H54 (cell line): Measurements from ENCODE around the gene PYROXD2.

ENCODE experiments used
- DNase-seq: peaks from one replicate; pipeline ENCODE4 v3.0.0; 2011; ENCODE audit warnings: low spot score, mixed read lengths; ENCODE audit not compliant: insufficient read length
- FAIRE-seq: peaks from 3 replicates; lab custom pipeline; 2011; peaks lifted over from hg19 to GRCh38; lab: Jason Lieb, UNC
- POLR2A ChIP-seq: IDR thresholded peaks from 2 replicates; pipeline ENCODE4 v1.6.1; 2011; ENCODE audit warnings: low read depth, mild to moderate bottlenecking, low read length

Gene PYROXD2

GRCh38 chr10:98415731-98416119, 743 bp upstream of the PYROXD2 start:
- DNase-seq = no peak
- FAIRE-seq = no peak
- no peak for TF ChIP-seq POLR2A

GRCh38 chr10:98414578-98414931, 427 bp downstream of the PYROXD2 start:
- DNase-seq (no peak), FAIRE-seq (no peak)
- no peak for TF ChIP-seq POLR2A

DNA sequence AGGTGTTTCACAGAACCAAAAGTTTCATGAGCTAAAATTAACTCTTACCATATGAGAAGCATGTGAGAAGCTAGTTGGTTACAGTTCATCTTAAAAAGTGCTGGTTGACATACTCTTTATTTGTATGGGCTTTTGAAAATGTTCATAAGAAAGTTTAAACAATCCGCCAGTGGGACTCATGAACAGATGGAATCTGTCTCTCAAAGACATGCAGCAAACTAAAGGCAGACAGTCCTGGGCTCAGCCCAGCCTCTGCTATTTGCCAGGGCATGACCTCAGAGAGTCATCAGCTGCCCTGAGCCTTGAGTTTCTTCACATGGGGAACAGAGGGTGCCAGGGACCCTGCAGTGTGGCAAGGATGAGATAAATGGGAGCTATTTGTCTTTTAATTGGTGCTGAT, 3.2 kb downstream of the PYROXD2 start:
- DNase-seq (no peak), FAIRE-seq (no peak)
- TF ChIP-seq POLR2A = no peak

DNA sequence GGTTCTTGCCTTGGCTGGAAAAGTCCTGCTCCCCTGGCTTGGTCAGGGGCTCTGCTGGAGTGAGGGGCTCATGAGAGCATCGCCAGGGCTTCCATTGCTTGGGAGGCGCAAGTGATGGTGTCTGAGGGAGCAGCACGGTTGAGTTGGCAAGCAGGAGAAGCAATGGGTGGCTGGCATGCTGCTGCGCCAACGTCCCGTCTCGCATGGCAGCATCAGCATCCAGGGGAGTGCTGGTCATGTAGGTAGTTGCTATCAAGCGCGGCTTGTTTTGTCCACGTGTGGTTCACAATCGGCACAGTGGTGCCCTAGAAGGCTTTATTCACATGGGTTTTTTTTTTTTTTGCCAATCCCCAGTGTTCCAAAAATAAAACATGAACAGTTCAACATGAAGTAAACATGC, 3.8 kb downstream of the PYROXD2 start:
- no peak for TF ChIP-seq POLR2A
- no peak for FAIRE-seq
- DNase-seq = no peak

- no peak for TF ChIP-seq POLR2A
- DNase-seq (no peak), FAIRE-seq (no peak)
Observed at GRCh38 chr10:98410759-98411158, 4.2 kb downstream of the PYROXD2 start.

GRCh38 chr10:98410135-98410743, 4.7 kb downstream of the PYROXD2 start:
- DNase-seq (no peak), FAIRE-seq (no peak)
- no peak for TF ChIP-seq POLR2A

GRCh38 chr10:98408799-98409198, 6.2 kb downstream of the PYROXD2 start:
- TF ChIP-seq POLR2A = no peak
- FAIRE-seq (no peak), DNase-seq (no peak)

- TF ChIP-seq POLR2A = no peak
- no peak for DNase-seq
- FAIRE-seq = no peak
Observed at GRCh38 chr10:98407744-98408241, 7.2 kb downstream of the PYROXD2 start.

GRCh38 chr10:98407017-98407743, 7.8 kb downstream of the PYROXD2 start:
- no peak for DNase-seq
- TF ChIP-seq POLR2A = no peak
- FAIRE-seq = no peak

DNA sequence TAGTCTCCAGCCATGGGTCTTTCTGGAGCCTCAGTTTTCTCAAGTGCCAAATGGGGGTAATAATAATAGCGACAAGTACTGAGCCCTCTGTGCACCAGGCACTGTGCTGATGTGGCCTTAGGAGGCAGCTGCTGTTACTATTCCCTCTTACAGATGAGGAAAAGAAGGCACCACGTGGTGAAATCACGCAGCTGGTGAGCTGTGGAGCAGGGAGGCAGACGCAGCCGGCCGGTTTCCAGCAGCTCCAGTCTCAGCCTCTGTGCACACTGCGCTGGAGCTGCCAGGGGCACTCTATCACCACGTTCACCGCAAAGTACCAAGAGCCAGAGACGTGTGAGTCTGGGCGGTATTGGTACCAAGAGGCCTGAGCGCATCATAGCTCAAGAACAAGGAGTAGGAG, 9.6 kb downstream of the PYROXD2 start:
- DNase-seq (no peak), FAIRE-seq (no peak)
- TF ChIP-seq POLR2A = no peak

- DNase-seq (peak; percentile 27), FAIRE-seq (no peak)
- TF ChIP-seq POLR2A = no peak
Observed at GRCh38 chr10:98404571-98405359, 10.2 kb downstream of the PYROXD2 start.

DNA sequence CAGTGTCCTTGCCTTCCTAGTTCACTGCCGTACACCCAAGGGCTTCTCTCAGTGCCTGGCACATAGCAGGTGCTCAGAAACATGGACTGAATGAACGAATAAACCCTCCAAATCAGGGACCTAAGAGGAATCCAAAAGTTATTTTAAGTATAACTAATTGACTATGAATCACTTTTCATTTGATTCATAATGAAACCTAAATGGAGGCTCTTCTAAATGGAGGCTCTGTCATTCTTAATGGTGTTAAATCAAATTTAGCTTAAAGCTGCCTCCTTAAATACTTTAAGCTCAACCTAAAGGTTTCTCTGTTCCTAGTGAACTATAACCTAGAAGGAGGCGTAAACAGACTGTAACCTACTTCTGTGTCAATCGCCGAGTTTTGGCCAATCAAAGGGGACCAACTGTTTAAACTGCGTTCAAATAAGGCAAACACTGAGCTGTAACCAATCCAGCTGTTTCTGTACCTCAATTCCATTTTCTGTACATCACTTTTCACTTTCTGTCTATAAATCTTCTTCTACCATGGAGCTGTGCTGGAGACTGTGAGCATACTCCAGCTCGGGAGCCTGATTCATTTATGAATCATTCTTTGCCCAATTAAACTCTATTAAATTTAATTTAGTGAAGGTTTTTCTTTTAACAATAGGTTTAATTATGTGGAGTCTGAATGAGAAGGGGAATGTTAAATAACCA, 11.0 kb downstream of the PYROXD2 start:
- no peak for TF ChIP-seq POLR2A
- DNase-seq = no peak
- no peak for FAIRE-seq

DNA sequence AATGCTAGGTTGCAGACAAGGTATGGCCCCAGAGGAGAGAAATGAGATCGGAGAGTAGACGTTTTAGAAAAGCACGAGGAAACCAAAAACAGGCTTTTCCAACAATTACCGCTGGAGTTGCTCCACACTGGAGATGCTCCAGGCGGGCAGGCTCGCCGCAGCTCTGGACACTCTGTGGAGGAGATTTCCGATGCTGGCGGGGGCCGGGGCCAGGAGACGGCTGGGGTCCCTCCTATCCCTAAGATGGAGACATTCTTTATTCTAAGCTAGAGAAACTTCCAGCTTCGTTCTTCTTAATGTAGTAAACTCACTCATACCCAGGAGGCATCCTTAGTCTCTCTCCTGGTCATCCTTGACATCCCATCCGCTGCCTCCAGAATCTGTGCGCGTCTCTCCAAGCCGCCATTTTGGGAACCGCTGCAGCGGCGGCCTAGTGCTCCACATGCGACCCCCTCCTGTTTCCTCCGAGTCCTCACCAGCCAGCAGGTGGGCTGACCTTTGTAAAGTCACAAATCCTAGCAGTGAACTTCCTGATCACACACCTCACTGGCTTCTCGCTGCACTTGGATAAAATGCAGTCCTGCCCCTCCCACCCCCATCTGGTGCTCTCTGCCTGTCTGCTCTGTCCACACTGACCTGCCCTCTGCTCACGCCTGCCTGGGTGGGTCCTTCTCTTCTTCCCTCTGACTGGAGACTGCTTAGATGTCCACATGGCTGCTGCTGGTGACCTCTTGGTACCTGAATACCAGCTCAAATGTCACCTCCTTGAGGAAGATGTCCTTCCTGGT, 11.9 kb downstream of the PYROXD2 start:
- TF ChIP-seq POLR2A = no peak
- DNase-seq (no peak), FAIRE-seq (no peak)
